A549 (cell line): ENCODE data around the gene RPS8.

Experiments used
- CEBPB ChIP-seq, 2 experiments: fragments of >200 bp in 1 of 2; sonication (Bioruptor Twin) in 1 of 2; formaldehyde crosslinking in 1 of 2; IDR thresholded peaks; 2 replicates each; pipeline ENCODE4 v1.6.1; 2012 to 2016
- RAD21 ChIP-seq, 2 experiments: fragments of >200 bp in 1 of 2; sonication (Bioruptor Twin) in 1 of 2; formaldehyde crosslinking in 1 of 2; IDR thresholded peaks in 1 of 2; conservative IDR thresholded peaks in 1 of 2; 2 replicates in 1 of 2; 3 replicates in 1 of 2; pipeline ENCODE4 v1.6.1; 2012 to 2018; ENCODE audit warnings: inconsistent platforms in 1 of 2
- TF ChIP-seq, protein P1 (sequence below): fragments of >200 bp; sonication (Bioruptor Twin); formaldehyde crosslinking; IDR thresholded peaks from 3 replicates; pipeline ENCODE4 v1.5.1; 2016

DNA sequence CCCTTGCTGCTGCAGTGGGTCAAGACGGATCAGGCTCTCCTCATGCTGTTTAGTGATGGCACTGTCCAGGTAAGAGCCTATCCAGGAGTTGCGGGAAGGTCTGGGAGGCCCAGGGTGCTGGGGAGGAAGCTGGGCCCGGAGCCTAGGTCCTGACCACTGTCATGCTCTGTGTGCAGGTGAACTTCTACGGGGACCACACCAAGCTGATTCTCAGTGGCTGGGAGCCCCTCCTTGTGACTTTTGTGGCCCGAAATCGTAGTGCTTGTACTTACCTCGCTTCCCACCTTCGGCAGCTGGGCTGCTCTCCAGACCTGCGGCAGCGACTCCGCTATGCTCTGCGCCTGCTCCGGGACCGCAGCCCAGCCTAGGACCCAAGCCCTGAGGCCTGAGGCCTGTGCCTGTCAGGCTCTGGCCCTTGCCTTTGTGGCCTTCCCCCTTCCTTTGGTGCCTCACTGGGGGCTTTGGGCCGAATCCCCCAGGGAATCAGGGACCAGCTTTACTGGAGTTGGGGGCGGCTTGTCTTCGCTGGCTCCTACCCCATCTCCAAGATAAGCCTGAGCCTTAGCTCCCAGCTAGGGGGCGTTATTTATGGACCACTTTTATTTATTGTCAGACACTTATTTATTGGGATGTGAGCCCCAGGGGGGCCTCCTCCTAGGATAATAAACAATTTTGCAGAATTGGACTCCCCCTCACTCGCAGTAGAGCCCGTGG lies 30.1 kb downstream of the RPS8 start:
- no peak for TF ChIP-seq CEBPB (IDR thresholded peaks at IDR 0.05)
- TF ChIP-seq RAD21 (conservative IDR thresholded peaks at IDR 0.05 in 1 of 2, IDR thresholded peaks at IDR 0.05 in 1 of 2), result no peak
- TF ChIP-seq, protein P1, sequence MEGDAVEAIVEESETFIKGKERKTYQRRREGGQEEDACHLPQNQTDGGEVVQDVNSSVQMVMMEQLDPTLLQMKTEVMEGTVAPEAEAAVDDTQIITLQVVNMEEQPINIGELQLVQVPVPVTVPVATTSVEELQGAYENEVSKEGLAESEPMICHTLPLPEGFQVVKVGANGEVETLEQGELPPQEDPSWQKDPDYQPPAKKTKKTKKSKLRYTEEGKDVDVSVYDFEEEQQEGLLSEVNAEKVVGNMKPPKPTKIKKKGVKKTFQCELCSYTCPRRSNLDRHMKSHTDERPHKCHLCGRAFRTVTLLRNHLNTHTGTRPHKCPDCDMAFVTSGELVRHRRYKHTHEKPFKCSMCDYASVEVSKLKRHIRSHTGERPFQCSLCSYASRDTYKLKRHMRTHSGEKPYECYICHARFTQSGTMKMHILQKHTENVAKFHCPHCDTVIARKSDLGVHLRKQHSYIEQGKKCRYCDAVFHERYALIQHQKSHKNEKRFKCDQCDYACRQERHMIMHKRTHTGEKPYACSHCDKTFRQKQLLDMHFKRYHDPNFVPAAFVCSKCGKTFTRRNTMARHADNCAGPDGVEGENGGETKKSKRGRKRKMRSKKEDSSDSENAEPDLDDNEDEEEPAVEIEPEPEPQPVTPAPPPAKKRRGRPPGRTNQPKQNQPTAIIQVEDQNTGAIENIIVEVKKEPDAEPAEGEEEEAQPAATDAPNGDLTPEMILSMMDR, result no peak
